ENCODE measurements around the gene MYO3B. TPM values are rescaled to one million over a fixed set of nuclear protein-coding genes. Genes with fewer than 3 reads are reported as not detected.

MYO3B gene
- total and polyA plus RNA-seq, 2 of the 8 experiments (the other 6 are each of a cell fraction or from before 2014, with no cell fraction given): 0.17 to 0.19 TPM

DNA sequence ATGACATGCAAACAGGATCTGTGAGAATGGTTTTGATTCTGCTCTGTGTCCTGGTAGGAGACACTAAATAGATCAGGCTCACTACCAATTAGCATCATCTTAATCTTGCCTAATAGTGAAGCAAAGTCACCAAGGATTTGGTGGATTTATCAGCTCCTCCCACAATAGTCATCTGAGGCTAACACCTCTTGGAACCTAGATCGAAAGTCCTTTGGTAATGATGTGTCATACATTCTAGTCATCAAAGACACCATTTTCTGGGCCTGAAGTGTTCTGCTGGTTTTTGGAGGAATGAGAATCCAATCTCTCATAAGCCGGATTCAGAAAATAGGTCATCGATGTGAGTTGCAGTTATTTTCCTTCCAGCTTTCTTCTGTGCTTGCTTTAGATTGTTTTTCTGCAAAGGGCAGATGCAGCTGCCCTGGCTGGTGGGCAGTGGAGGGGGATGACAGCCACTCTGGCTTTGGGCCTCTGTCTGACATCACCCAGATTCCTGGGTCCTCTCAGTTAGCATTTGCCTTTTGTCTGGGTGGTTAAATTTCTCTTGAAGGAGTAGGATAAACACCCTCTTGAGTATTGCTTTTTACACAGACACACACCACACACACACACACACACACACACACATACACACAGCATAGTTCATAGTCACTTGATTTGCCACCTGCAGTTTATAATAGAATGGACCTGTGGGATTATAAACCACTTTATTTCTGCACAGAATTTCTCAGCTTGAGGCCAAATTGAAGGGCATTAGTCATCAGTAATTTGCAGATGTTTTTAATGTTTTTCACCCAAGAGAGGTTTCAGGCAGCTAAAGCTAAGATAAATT is at the start of gene MYO3B (continued):
- no peak for TF ChIP-seq EZH2 (IDR thresholded peaks at IDR 0.05; ENCODE audit: low read depth, low read length, severe bottlenecking)
- TF ChIP-seq CHD2 (IDR thresholded peaks at IDR 0.05; ENCODE audit: low read length): no peak
- TF ChIP-seq SP2 (IDR thresholded peaks at IDR 0.05; ENCODE audit: low read length): no peak
- TF ChIP-seq MAFK (IDR thresholded peaks at IDR 0.05; ENCODE audit: low read depth, low read length): no peak
